IMR-90 (cell line): ENCODE measurements around the gene KIAA1328. TPM values are rescaled to one million over a fixed set of nuclear protein-coding genes. Genes with fewer than 3 reads are reported as not detected.

ENCODE experiments used
- ATAC-seq: fragments of 200-7000 bp; cut with Tn5 transposase; 2 replicates; pipeline ENCODE4 v1.9.1; 2020; ENCODE audit warnings: low read depth, mild to moderate bottlenecking, moderate library complexity
- BruUV-seq: library from RNA; stranded (reverse); fragments of 400-500 nt; replicated peaks from 2 replicates; lab custom pipeline; 2021; lab: Mats Ljungman, UMichigan
- CTCF ChIA-PET: fragments of 300-600 bp; formaldehyde crosslinking; extraction: SDS; loops from one replicate; lab custom pipeline; 2021; ENCODE audit warnings: antibody characterized with exemption; lab: Yijun Ruan, JAX
- POLR2A ChIA-PET: fragments of 300-600 bp; sonication (Branson Sonifier 250); formaldehyde crosslinking; loops from one replicate; lab custom pipeline; 2022; ENCODE audit warnings: antibody characterized with exemption; ENCODE audit not compliant: unreplicated experiment; lab: Charles Lee
- DNase-seq: peaks from one replicate; pipeline ENCODE4 v3.0.0; 2013
- H2AFZ ChIP-seq: replicated peaks from 2 replicates; pipeline ENCODE3; 2013; ENCODE audit warnings: low read length, mild to moderate bottlenecking; ENCODE audit not compliant: poor library complexity
- H2AK5ac ChIP-seq: 2 replicates; pipeline ENCODE4 v1.6.1; 2013; ENCODE audit warnings: low read depth, low read length, inconsistent platforms
- H2AK9ac ChIP-seq: replicated peaks from 2 replicates; pipeline ENCODE3; 2013; ENCODE audit warnings: mild to moderate bottlenecking, low read depth, low read length, moderate library complexity; ENCODE audit not compliant: poor library complexity
- H2BK120ac ChIP-seq: 2 replicates; pipeline ENCODE4 v1.6.1; 2013; ENCODE audit warnings: low read depth, low read length, inconsistent platforms
- H2BK15ac ChIP-seq: 3 replicates; pipeline ENCODE4 v1.6.1; 2013; ENCODE audit warnings: low read depth, low read length, inconsistent platforms
- H2BK20ac ChIP-seq: 2 replicates; pipeline ENCODE4 v1.6.1; 2013; ENCODE audit warnings: low read depth, mild to moderate bottlenecking, inconsistent platforms, low read length, moderate library complexity
- H2BK5ac ChIP-seq: 2 replicates; pipeline ENCODE4 v1.6.1; 2013; ENCODE audit warnings: mild to moderate bottlenecking, low read depth, low read length, inconsistent platforms; ENCODE audit not compliant: poor library complexity, severe bottlenecking
- H3K14ac ChIP-seq: replicated peaks from 2 replicates; pipeline ENCODE4 v1.6.1; 2013; ENCODE audit warnings: low read depth, low read length, inconsistent platforms
- H3K18ac ChIP-seq: 2 replicates; pipeline ENCODE4 v1.6.1; 2013; ENCODE audit warnings: low read depth, low read length, control low read depth
- H3K23ac ChIP-seq: 2 replicates; pipeline ENCODE4 v1.6.1; 2013; ENCODE audit warnings: low read depth, low read length, inconsistent platforms
- H3K27ac ChIP-seq: 2 replicates; pipeline ENCODE4 v1.5.1; 2013; ENCODE audit warnings: mild to moderate bottlenecking, control low read depth, low read length; ENCODE audit not compliant: insufficient read depth
- H3K27me3 ChIP-seq: 2 replicates; pipeline ENCODE4 v1.6.1; 2013; ENCODE audit warnings: low read length; ENCODE audit not compliant: control insufficient read depth, insufficient read depth
- H3K36me3 ChIP-seq: 2 replicates; pipeline ENCODE4 v1.6.1; 2013; ENCODE audit warnings: low read length, mixed read lengths; ENCODE audit not compliant: control insufficient read depth, insufficient read depth
- H3K4ac ChIP-seq: 2 replicates; pipeline ENCODE4 v1.6.1; 2013; ENCODE audit warnings: low read depth, low read length, inconsistent platforms
- H3K4me1 ChIP-seq: 2 replicates; pipeline ENCODE4 v1.6.1; 2013; ENCODE audit warnings: low read length, mixed read lengths; ENCODE audit not compliant: control insufficient read depth, insufficient read depth
- H3K4me2 ChIP-seq: 2 replicates; pipeline ENCODE4 v1.6.1; 2013; ENCODE audit warnings: low read depth, mild to moderate bottlenecking, control low read depth, low read length, moderate library complexity
- H3K4me3 ChIP-seq: 2 replicates; pipeline ENCODE4 v1.5.1; 2013; ENCODE audit warnings: low read depth, mild to moderate bottlenecking, control low read depth, low read length, moderate library complexity; ENCODE audit not compliant: insufficient read depth
- H3K56ac ChIP-seq: 2 replicates; pipeline ENCODE4 v1.6.1; 2013; ENCODE audit warnings: low read length, inconsistent platforms; ENCODE audit not compliant: insufficient read depth; ENCODE audit errors: extremely low read depth
- H3K79me1 ChIP-seq, 2 experiments: 2 replicates each; pipeline ENCODE4 v1.6.1; 2013; ENCODE audit warnings: low read length in 2 of 2, inconsistent platforms in 1 of 2, low read depth in 1 of 2
- H3K9ac ChIP-seq: 2 replicates; pipeline ENCODE4 v1.6.1; 2013; ENCODE audit warnings: low read depth, low read length, control low read depth
- H3K9me1 ChIP-seq: 2 replicates; pipeline ENCODE4 v1.6.1; 2013; ENCODE audit warnings: low read length, inconsistent platforms; ENCODE audit not compliant: insufficient read depth
- H3K9me3 ChIP-seq: 2 replicates; pipeline ENCODE4 v1.6.1; 2013; ENCODE audit warnings: low read length; ENCODE audit not compliant: control insufficient read depth, insufficient read depth
- H4K20me1 ChIP-seq: 2 replicates; pipeline ENCODE4 v1.6.1; 2013; ENCODE audit warnings: low read length, inconsistent platforms; ENCODE audit not compliant: insufficient read depth
- H4K5ac ChIP-seq: 2 replicates; pipeline ENCODE4 v1.6.1; 2013; ENCODE audit warnings: mild to moderate bottlenecking, low read depth, low read length, control low read depth
- H4K8ac ChIP-seq, 2 experiments: 2 replicates each; pipeline ENCODE4 v1.6.1; 2013; ENCODE audit warnings: low read depth in 2 of 2, low read length in 2 of 2, control low read depth in 1 of 2, inconsistent platforms in 1 of 2
- H4K91ac ChIP-seq: 2 replicates; pipeline ENCODE4 v1.6.1; 2013; ENCODE audit warnings: low read depth, low read length, inconsistent platforms; ENCODE audit not compliant: insufficient read depth
- CEBPB ChIP-seq: IDR thresholded peaks from 2 replicates; pipeline ENCODE4 v1.6.1; 2012; ENCODE audit warnings: low read depth, low read length, improper control_type of control experiment
- CHD1 ChIP-seq: IDR thresholded peaks from 2 replicates; pipeline ENCODE4 v1.6.1; 2012; ENCODE audit warnings: low read depth, low read length, improper control_type of control experiment
- CTCF ChIP-seq: conservative IDR thresholded peaks from 2 replicates; pipeline ENCODE4 v1.5.1; 2012; ENCODE audit warnings: mild to moderate bottlenecking, low read depth, low read length, improper control_type of control experiment
- ELK1 ChIP-seq: fragments of 150-350 bp; IDR thresholded peaks from 2 replicates; pipeline ENCODE4 v1.6.1; 2016; ENCODE audit warnings: low read depth, mild to moderate bottlenecking, low read length, moderate library complexity, borderline replicate concordance
- FOS ChIP-seq: fragments of 150-350 bp; IDR thresholded peaks from 2 replicates; pipeline ENCODE4 v1.6.1; 2016; ENCODE audit warnings: low read depth, low read length
- MAFK ChIP-seq: IDR thresholded peaks from 2 replicates; pipeline ENCODE4 v1.6.1; 2012; ENCODE audit warnings: low read depth, low read length, improper control_type of control experiment
- MXI1 ChIP-seq: IDR thresholded peaks from 2 replicates; pipeline ENCODE4 v1.6.1; 2012; ENCODE audit warnings: low read depth, mild to moderate bottlenecking, low read length, moderate library complexity, borderline replicate concordance
- NFE2L2 ChIP-seq: fragments of 150-350 bp; IDR thresholded peaks from 2 replicates; pipeline ENCODE4 v1.6.1; 2016; ENCODE audit warnings: low read depth, mild to moderate bottlenecking, low read length
- POLR2A ChIP-seq: IDR thresholded peaks from 2 replicates; pipeline ENCODE4 v1.6.1; 2012; ENCODE audit warnings: mild to moderate bottlenecking, low read depth, low read length
- RAD21 ChIP-seq: IDR thresholded peaks from 2 replicates; pipeline ENCODE4 v1.6.1; 2012; ENCODE audit warnings: low read length, improper control_type of control experiment
- RCOR1 ChIP-seq: IDR thresholded peaks from 2 replicates; pipeline ENCODE4 v1.6.1; 2012; ENCODE audit warnings: mild to moderate bottlenecking, low read length, improper control_type of control experiment; ENCODE audit not compliant: insufficient replicate concordance
- RFX5 ChIP-seq: IDR thresholded peaks from 2 replicates; pipeline ENCODE4 v1.8.0; 2012; ENCODE audit warnings: low read depth, mild to moderate bottlenecking, low read length, moderate library complexity
- WGBS, 2 experiments: methylation state at CpG; one replicate each; pipeline versions ENCODE4 v1.1.5 to v1.1.7; 2013; ENCODE audit warnings: missing lambda C conversion rate in 2 of 2; ENCODE audit not compliant: insufficient read length in 1 of 2; ENCODE audit errors: extremely low coverage in 2 of 2; 5-methylcytosine and 5-hydroxymethylcytosine counted together
- dilution Hi-C: fragments of 300-500 bp; cut with HindIII; formaldehyde crosslinking; loops from one replicate; pipeline ENCODE4 v1.14.3; 2018; ENCODE audit warnings: low sequenced_read_pairs; ENCODE audit not compliant: unreplicated experiment
- in situ Hi-C: fragments of 300-500 bp; cut with MboI; formaldehyde crosslinking; loops from 3 replicates; pipeline ENCODE4 v1.14.3; 2019; ENCODE audit warnings: low sequenced_read_pairs, inconsistent platforms, mixed read lengths
- intact Hi-C: fragments of 100-400 bp; cut with micrococcal nuclease; formaldehyde crosslinking; loops from 2 replicates; pipeline ENCODE4 v1.10.0; 2022
- polyA plus RNA-seq, 3 experiments: library from polyadenylated mRNA; depleted of rRNA; stranded (reverse); fragments of >200 nt; gene quantifications; 2 replicates each; pipeline ENCODE4 v1.2.3, GENCODE V29; 2012; ENCODE audit warnings: low replicate concordance in 1 of 3
- total RNA-seq: library from RNA; depleted of rRNA; stranded (reverse); fragments of >200 nt; gene quantifications from 2 replicates; pipeline ENCODE4 v1.2.3, GENCODE V29; 2012

Gene KIAA1328
- total and polyA plus RNA-seq, 2 of the 4 experiments (the other 2 are of a cell fraction), result 2.4 to 7.0 TPM

- Histone ChIP-seq H3K4me1 (no peaks in the 10 kb centered on the region), H4K20me1 (no peaks in the 10 kb centered on the region), H3K9me3 (no peaks in the 10 kb centered on the region), H4K5ac (no peak overlapping the region), H3K14ac (no peak overlapping the region), H3K36me3 (no peaks in the 10 kb centered on the region), H3K4me2 (no peak overlapping the region), H3K27me3 (no peaks in the 10 kb centered on the region), H3K27ac (no peak overlapping the region), H3K79me1 (no peaks in the 10 kb centered on the region), H2BK5ac (no peak overlapping the region), H3K4me3 (no peak overlapping the region), H2AFZ (no peak overlapping the region), H3K56ac (no peak overlapping the region), H3K9me1 (no peaks in the 10 kb centered on the region), H2BK120ac (no peak overlapping the region), H4K91ac (no peak overlapping the region), H4K8ac (no peak overlapping the region), H2BK15ac (no peak overlapping the region), H2AK5ac (no peak overlapping the region), H3K23ac (no peak overlapping the region), H3K18ac (no peak overlapping the region), H2BK20ac (no peak overlapping the region), H3K4ac (no peak overlapping the region), H2AK9ac (no peak overlapping the region), H3K9ac (no peak overlapping the region)
- ATAC-seq, result no peak
- CTCF ChIA-PET, result no interaction called here
- dilution Hi-C loops (no loop called here), intact Hi-C loops (no loop called here), in situ Hi-C loops (no loop called here)
- TF ChIP-seq RFX5 (no peak), RAD21 (no peak), POLR2A (no peak), MXI1 (no peak), CTCF (no peak), MAFK (no peak), NFE2L2 (no peak), ELK1 (no peak), RCOR1 (no peak), CEBPB (no peak), FOS (no peak), CHD1 (no peak)
- WGBS, 2 experiments, result no CpG with 5 or more reads among the region's 7 CpGs
- no TSS peak for BruUV-seq
- POLR2A ChIA-PET, result no interaction called here
- no peak for DNase-seq
Measured at GRCh38 chr18:37156330-37156942, 327.5 kb downstream of the KIAA1328 start.
